Cardiac fibroblast (primary cell): ENCODE data around the gene CACNA2D4.

Experiments used
- DNase-seq, 2 donors: peaks; one replicate each; pipeline versions ENCODE4 v3.0.0 to v3.0.0-alpha.2; 2010; ENCODE audit warnings: low read depth in 2 of 2
- H3K4me3 ChIP-seq, 2 donors: replicated peaks in 1 of 2; 1 replicate in 1 of 2; 2 replicates in 1 of 2; pipeline ENCODE4 v1.5.1; 2011; ENCODE audit warnings: low read depth in 2 of 2, low read length in 2 of 2, mild to moderate bottlenecking in 2 of 2, moderate library complexity in 1 of 2
- TF ChIP-seq, protein P1 (sequence below): IDR thresholded peaks from one replicate; pipeline ENCODE4 v1.5.1; 2011; ENCODE audit warnings: low read depth, mild to moderate bottlenecking, low read length, inconsistent platforms

The CACNA2D4 gene

DNA sequence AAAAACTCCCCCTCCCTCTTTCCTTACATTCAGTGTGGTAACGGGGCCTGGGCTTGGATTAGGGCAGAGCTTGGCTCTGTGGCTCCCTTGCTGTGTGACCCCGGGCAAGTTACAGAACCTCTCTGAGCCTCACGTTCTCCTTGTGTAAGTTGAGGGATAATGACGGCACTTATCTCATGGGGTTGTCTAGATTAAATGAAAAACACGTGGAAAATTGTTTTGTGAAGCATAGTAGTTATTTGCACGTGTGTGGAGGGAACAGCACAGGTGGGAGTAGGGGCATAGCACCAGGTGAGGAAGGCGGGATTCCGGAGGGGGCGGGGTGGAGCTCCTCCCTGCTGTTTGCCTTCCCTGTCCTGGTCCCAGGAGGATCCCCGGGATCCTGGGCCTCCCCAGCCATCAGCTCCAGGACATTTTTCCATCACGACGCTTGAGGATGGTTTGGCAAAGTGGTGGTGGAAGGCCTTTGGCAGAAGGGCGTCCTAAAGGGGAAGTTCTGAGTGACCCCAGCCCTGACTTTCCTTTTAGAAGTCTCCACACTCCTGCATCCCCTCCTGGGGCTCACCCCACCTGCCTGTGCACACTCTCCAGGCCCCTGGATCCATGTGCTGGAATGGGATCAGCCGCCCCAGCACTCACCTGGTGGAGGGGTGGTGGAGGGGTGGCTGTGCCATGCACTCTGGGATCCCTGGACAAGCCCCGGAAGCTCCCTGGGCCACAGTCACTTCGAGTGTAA is 75.4 kb downstream of the CACNA2D4 start:
- TF ChIP-seq, protein P1, sequence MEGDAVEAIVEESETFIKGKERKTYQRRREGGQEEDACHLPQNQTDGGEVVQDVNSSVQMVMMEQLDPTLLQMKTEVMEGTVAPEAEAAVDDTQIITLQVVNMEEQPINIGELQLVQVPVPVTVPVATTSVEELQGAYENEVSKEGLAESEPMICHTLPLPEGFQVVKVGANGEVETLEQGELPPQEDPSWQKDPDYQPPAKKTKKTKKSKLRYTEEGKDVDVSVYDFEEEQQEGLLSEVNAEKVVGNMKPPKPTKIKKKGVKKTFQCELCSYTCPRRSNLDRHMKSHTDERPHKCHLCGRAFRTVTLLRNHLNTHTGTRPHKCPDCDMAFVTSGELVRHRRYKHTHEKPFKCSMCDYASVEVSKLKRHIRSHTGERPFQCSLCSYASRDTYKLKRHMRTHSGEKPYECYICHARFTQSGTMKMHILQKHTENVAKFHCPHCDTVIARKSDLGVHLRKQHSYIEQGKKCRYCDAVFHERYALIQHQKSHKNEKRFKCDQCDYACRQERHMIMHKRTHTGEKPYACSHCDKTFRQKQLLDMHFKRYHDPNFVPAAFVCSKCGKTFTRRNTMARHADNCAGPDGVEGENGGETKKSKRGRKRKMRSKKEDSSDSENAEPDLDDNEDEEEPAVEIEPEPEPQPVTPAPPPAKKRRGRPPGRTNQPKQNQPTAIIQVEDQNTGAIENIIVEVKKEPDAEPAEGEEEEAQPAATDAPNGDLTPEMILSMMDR, result no peak
- H3K4me3 ChIP-seq, result no peak overlapping the region
- DNase-seq, result no peak

DNA sequence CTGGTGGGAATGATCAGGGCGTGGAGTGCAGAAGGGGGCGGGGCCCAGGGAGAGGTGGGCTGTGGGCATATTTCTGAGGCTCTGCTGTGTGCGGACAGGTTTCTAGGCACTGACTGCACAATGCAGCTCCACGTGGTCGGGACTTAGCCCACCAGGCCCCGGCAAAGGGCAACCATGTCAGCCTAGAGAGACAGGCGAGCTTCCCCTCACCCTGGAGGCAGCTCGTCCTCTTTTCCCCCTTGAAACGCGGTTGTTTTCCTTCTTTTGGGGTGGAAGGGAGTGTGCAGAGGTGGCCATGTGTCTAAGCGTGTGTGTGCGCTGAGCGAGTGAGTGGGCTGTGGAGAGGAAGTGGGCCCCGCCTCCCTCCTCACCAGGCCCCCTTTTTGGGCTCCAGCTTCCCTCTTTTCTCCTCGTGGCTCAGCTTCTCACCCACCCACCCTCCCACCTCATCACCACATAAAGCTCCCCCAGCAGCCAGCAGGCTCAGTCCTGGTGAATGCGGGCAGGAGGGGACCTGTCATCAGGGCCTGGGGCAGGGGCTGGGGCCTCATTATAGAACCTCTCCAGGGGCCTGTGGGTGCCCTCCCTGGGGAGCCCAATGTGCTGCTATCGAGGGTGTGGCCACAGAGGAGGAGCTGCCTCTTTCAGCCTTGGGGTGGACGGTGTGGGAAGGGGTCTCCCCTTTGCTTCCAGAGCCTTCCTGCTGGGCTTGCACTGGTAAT is 76.1 kb downstream of the CACNA2D4 start:
- DNase-seq, result no peak
- no peak overlapping the region for H3K4me3 ChIP-seq
- TF ChIP-seq, protein P1, result no peak

DNA sequence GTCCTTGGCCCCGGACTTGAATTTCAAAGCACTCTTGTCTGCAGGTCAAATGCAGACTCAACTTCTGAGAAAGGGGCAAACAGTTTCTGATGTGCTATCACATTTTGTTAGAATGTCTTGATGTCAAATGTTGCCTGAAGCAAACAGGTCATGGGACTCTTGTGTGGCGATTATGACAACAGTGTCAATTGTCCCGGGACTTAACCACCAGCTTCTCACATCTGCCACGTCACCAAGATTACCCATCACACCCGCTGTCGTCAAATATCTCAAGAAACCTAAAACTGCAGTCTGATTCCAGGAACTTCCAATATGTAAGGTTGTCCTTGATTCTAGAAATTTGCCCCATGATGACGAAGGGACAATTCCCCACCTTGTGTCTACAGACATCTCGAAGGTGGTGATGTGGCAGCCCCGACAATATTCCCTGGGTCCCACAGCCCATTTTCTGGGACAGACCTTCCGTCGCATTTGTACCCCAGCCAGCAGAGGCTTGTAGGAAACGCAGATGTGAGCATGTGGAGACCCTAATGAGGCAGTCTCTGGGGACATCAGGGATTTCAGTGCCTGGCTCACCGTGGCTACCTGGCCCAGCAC is 76.8 kb downstream of the CACNA2D4 start:
- no peak for DNase-seq
- TF ChIP-seq, protein P1, result no peak
- H3K4me3 ChIP-seq, result no peak overlapping the region

DNA sequence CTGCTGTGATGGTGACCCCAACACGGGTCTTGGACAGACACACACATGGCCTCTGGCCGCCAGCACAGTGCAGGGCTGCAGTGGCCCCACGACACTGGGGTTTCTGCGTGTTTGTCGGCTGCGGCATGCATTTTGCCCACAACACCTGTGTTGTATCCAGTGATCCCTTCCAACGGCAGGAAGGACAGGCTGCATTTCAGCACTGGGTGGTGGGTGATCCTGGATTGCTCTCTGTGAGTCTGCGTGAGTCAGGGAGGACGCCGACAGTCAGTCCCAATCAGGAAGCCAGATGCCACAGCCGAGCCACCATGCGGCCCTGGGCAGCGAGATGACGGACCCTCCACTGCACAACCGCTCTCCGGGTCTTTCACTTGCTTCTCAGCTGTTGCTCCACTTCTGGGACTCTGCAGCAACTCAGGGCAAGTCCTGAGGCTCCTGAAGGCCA is 77.4 kb downstream of the CACNA2D4 start:
- TF ChIP-seq, protein P1, result no peak
- no peak for DNase-seq
- no peak overlapping the region for H3K4me3 ChIP-seq

DNA sequence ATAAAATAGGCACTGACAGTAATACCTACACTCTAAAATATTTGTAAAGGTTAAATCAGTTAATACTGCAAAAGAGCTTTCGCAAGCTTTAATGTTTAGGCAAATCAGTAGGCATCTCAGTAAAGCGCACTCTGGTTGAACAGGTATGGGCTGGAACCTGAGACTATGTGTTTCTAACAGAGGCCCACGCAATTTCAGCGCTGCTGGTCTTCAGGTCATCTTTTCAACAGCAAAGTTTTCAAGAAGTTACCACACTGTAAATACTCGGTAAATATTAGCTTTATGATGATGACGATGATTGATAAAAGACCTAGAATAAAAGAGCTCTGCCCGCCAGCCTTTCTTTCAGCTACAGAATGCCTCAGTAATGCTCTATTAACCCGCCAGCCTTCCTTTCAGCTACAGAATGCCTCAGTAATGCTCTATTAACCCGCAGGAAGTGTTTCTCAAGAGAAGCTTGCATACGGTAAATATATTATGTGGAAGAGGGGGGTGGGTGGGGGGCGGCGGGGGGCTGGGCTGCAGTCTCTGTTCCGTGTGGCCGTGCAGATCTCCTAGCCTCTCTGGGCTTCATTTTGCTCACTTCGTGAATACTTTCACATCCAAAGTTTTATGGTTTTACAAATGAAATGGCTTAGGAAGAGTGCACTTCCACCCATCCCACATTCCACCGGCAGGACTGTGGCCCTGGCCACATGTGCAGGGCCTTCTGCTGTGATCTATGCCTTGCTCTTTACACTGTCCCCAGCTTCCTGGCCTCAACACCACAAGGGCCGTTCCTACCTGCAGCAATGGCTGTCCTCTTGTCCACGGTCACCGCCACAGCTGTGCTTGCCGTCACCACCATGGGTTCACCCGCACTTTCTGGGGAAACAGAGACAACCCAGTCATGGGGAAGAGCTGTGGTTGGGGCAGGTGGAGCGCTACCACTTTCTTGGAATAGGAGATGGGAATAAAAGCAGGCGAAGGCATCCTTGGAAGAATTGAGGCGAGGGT is 78.2 kb downstream of the CACNA2D4 start:
- TF ChIP-seq, protein P1, result no peak
- H3K4me3 ChIP-seq, result no peak overlapping the region
- no peak for DNase-seq

DNA sequence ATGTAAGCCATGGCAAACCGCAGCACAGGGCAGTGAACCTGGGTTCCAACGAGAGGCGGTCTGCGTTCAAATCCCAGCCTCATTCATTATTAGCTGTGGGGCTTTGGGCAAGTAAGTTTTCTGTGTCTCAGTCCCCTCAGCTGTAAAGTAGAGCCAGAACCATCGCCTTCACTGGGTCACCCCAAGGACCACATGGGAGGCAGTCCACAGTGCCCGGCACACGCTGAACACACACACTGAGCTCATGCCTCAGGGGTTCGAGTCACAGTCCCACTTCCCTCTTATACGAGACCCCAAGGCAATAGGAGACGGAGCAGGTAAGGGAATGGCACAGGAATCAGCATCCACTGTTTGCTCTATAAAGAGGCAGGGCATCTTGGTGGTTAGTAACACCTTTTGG is 79.0 kb downstream of the CACNA2D4 start:
- TF ChIP-seq, protein P1, result no peak
- no peak for DNase-seq
- no peak overlapping the region for H3K4me3 ChIP-seq
